AG09319 (cell line): Measurements from ENCODE around the gene KAT8.

ENCODE experiments used
- DNase-seq: peaks from one replicate; pipeline ENCODE4 v3.0.0-alpha.2; 2010; ENCODE audit warnings: low read depth; ENCODE audit errors: extremely low read depth
- TF ChIP-seq, protein P1 (sequence below): IDR thresholded peaks from 2 replicates; pipeline ENCODE4 v1.5.1; 2011; ENCODE audit warnings: low read depth, mild to moderate bottlenecking, inconsistent platforms, low read length, moderate library complexity

Gene KAT8

GRCh38 chr16:31084584-31085302 lies 32.7 kb upstream of the KAT8 start:
- TF ChIP-seq, protein P1, sequence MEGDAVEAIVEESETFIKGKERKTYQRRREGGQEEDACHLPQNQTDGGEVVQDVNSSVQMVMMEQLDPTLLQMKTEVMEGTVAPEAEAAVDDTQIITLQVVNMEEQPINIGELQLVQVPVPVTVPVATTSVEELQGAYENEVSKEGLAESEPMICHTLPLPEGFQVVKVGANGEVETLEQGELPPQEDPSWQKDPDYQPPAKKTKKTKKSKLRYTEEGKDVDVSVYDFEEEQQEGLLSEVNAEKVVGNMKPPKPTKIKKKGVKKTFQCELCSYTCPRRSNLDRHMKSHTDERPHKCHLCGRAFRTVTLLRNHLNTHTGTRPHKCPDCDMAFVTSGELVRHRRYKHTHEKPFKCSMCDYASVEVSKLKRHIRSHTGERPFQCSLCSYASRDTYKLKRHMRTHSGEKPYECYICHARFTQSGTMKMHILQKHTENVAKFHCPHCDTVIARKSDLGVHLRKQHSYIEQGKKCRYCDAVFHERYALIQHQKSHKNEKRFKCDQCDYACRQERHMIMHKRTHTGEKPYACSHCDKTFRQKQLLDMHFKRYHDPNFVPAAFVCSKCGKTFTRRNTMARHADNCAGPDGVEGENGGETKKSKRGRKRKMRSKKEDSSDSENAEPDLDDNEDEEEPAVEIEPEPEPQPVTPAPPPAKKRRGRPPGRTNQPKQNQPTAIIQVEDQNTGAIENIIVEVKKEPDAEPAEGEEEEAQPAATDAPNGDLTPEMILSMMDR = no peak
- DNase-seq = no peak

DNA sequence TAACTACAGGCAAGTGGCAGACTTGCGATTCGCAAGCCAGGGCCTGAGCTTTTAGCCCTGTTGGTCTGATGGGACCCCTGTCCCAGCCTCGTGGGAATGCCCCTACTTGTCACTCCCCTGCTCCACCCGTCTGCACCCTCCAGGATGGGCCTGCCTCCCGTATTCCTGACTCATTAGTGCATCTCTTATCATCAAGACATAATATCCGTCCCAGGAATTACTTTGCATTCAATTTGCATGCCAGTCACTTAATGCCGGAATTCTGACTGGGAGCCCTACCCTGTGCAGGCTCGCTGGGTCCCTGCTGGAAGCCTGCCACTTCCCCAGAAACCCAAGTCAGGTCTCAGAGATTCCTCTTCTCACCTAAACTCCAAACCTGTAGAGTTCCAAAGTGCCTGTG lies 32.1 kb upstream of the KAT8 start:
- TF ChIP-seq, protein P1 = no peak
- DNase-seq = no peak

DNA sequence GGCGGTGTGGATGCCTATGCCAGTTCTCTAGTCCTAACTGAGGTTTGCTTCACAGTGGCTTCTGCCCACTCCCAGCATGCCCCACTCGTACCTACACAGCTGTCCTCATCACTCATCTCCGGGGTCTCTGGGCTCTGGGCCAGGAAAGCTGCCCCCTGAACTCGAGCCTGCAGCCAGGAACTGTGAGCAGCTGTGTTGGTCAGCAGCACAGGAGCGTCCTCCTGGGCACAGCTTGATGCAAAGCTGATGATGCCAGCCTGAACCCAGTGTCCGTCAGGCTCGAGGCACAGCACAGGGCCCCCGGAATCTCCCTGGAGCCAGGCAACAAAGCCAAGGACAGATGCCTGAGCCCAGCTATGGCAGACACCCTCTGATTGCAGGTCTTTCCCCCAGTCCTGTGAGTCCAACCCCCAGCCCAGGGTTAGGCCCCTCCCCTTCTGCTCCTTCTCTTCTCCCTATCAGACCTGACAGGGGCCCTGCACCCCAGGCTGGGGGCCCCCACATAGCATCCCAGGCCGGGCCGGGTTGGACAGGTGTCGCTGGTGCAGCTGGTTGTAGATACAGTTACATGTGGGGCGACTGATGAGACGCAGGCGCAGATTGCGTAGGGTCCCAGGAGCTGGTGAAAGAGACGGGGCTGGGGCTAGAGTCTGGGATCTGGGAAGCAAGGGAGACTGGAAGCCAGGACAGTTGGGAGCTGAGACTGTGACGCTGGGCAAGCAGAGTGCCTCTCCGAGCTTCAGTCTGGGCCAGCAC lies 31.4 kb upstream of the KAT8 start:
- no peak for DNase-seq
- TF ChIP-seq, protein P1 = no peak

- no peak for DNase-seq
- TF ChIP-seq, protein P1 = no peak
These were observed 30.9 kb upstream of the KAT8 start for GRCh38 chr16:31086629-31086906.

GRCh38 chr16:31087481-31087880 lies 30.0 kb upstream of the KAT8 start:
- TF ChIP-seq, protein P1 = no peak

GRCh38 chr16:31087971-31088370 lies 29.5 kb upstream of the KAT8 start:
- no peak for DNase-seq
- TF ChIP-seq, protein P1 = no peak

More at GRCh38 chr16:31087481-31087880, 30.0 kb upstream of the KAT8 start:
- no peak for DNase-seq

GRCh38 chr16:31088459-31089183 lies 28.8 kb upstream of the KAT8 start, which contains the start of gene PRSS53:
PRSS53 (minus strand) TSS chr16:31088943; CDS start chr16:31088809, 134 bp downstream.
- no peak for DNase-seq

More at GRCh38 chr16:31088459-31089183, 28.8 kb upstream of the KAT8 start, which contains the start of gene PRSS53:
- TF ChIP-seq, protein P1 = no peak
